Measurements from ENCODE around the gene DPYD.

DPYD gene

DNA sequence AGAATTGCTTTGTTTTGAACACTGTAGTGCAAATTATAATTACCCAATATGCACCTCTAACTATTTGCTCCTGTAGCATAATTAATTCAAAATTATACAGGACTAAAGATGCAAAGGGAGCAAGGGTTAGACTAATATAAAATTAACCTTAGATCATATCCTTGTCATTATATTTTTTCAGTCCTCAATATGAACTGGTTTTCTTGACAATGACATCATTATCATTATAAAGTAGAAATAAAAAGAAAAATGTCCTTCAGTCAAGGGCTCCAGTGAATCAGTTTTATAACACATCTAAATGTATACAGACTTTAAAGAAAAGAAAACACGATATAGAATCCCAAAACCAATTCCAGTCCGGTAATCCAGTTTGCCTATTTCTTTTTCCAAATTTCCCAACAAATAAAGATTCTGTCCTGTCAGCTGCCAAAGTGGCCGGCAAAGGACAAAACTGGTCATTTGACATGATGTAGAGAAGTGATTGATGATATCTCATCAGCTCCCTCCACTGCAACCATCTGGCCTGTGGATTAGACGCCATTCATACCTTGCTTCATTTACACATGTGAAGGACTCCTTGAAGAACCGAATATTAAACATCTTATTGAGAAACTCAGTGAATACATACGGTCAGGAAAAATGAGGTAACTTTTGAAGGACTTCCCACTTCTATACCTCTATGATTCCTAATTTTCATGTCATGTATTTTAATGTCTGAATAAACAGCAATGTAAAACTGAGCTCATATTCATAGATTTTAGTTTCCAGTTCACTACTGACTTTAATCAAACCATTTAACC, 15.5 kb downstream of the DPYD start:
- no peaks in the 10 kb centered on the region for H3K9me3 Mint-ChIP-seq
- TF ChIP-seq, protein P1, sequence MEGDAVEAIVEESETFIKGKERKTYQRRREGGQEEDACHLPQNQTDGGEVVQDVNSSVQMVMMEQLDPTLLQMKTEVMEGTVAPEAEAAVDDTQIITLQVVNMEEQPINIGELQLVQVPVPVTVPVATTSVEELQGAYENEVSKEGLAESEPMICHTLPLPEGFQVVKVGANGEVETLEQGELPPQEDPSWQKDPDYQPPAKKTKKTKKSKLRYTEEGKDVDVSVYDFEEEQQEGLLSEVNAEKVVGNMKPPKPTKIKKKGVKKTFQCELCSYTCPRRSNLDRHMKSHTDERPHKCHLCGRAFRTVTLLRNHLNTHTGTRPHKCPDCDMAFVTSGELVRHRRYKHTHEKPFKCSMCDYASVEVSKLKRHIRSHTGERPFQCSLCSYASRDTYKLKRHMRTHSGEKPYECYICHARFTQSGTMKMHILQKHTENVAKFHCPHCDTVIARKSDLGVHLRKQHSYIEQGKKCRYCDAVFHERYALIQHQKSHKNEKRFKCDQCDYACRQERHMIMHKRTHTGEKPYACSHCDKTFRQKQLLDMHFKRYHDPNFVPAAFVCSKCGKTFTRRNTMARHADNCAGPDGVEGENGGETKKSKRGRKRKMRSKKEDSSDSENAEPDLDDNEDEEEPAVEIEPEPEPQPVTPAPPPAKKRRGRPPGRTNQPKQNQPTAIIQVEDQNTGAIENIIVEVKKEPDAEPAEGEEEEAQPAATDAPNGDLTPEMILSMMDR (IDR thresholded peaks at IDR 0.05): no peak
- H3K27ac Mint-ChIP-seq: no peak overlapping the region
- H3K27me3 Mint-ChIP-seq (ENCODE audit: low read depth, poor library complexity): no peaks in the 10 kb centered on the region
- no peak overlapping the region for H3K4me3 Mint-ChIP-seq
- H3K36me3 Mint-ChIP-seq (ENCODE audit: low read depth): no peaks in the 10 kb centered on the region
- no peaks in the 10 kb centered on the region for H3K4me1 Mint-ChIP-seq
- no peak for DNase-seq

DNA sequence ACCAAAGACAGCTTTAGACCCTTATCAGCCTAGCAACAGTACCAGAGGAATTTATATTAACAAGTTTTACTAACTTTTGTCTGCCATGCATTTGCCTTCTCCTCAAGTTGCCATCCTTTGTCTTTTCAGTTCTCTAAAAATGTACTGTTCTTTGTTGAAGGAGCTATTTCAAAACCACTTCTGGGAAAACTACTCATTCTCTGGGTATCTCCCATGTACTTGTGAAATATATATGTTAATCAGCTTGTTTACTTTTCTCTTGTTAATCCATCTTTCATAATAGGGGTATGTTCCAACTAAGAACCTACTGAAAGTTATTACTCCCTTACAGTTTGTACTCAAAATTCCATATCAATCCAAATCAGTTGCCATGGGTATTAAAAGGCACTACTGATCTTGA, 16.3 kb downstream of the DPYD start:
- no peak for DNase-seq
- TF ChIP-seq, protein P1 (IDR thresholded peaks at IDR 0.05): no peak
- no peaks in the 10 kb centered on the region for H3K4me1 Mint-ChIP-seq
- no peak overlapping the region for H3K27ac Mint-ChIP-seq
- no peaks in the 10 kb centered on the region for H3K27me3 Mint-ChIP-seq (ENCODE audit: low read depth, poor library complexity)
- H3K9me3 Mint-ChIP-seq: no peaks in the 10 kb centered on the region
- no peaks in the 10 kb centered on the region for H3K36me3 Mint-ChIP-seq (ENCODE audit: low read depth)
- no peak overlapping the region for H3K4me3 Mint-ChIP-seq

DNA sequence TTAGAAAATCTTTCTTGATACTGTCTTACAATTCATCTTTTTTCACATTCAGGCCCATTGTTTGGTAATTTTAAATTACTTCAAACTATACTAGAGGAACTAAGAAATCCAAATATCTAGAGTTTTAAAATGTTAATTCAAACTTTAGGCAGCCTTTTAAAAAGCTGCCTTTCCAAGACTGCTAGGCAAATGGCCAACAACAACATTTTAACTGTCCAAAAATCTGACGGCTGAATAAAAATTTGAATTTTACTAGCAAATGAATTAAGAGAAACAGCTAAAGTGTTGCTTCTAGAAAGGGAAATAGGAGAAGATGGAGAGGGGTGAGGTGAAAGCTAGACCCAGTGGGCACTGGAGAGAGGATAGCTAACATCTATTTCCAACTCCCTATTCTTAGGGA, 17.2 kb downstream of the DPYD start:
- Mint-ChIP-seq H3K27me3 (ENCODE audit: low read depth, poor library complexity) (no peaks in the 10 kb centered on the region), H3K4me3 (no peak overlapping the region), H3K27ac (no peak overlapping the region), H3K4me1 (no peaks in the 10 kb centered on the region), H3K9me3 (peaks cover 3% of the 10 kb centered on the region), H3K36me3 (ENCODE audit: low read depth) (no peaks in the 10 kb centered on the region)
- DNase-seq: no peak
- TF ChIP-seq, protein P1 (IDR thresholded peaks at IDR 0.05): no peak

DNA sequence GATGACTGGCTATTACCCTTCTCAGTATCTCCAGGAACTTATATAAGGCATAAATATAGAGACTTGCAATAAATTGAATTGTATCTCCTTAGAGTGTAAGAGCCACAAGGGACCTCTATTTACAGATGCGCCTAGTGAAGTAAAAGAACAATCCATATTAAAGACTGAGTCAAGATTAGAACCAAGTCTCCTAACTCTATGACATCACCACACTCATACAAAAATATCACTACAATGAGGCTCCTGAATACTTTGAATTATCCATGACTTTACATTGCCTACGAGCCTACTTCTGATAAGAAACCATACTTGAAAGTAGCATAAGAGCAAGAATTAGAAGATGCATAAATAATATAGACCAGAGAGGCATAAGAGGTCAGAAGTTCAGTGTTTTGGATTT, 18.8 kb downstream of the DPYD start:
- TF ChIP-seq, protein P1 (IDR thresholded peaks at IDR 0.05): no peak
- peaks cover 8% of the 10 kb centered on the region for H3K9me3 Mint-ChIP-seq
- H3K36me3 Mint-ChIP-seq (ENCODE audit: low read depth): no peaks in the 10 kb centered on the region
- no peak overlapping the region for H3K4me3 Mint-ChIP-seq
- no peak for DNase-seq
- no peak overlapping the region for H3K27ac Mint-ChIP-seq
- no peaks in the 10 kb centered on the region for H3K4me1 Mint-ChIP-seq
- H3K27me3 Mint-ChIP-seq (ENCODE audit: low read depth, poor library complexity): no peaks in the 10 kb centered on the region

DNA sequence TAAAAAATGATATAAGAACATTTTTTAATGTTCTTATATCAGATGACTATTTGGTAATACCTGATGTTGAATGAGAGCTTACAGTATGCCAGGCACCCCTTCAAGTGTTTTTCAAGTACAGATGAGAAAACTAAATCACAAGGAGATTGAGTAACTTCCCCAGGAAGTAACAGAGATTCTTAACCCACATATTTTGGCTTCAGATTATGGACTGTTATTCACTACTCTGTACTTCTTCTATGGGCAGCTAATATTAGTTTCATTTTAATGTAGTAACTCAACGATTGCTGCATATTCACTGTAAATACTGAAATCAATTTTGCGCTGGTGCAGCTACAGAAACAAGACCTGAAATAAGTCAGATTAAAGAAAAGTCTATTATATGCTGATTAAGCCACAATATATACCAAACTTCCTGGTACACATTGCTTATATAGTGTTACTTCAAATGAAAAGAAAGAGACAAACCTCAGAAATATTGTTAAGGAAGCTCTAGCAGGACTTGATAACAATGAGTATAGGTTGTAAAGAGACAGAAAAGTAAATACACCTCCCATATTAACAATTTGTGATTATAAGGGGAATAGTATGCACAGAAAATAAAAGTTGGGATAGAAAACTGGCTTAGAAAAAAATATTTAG, 19.7 kb downstream of the DPYD start:
- Mint-ChIP-seq H3K27me3 (ENCODE audit: low read depth, poor library complexity) (no peaks in the 10 kb centered on the region), H3K36me3 (ENCODE audit: low read depth) (no peaks in the 10 kb centered on the region), H3K4me1 (no peaks in the 10 kb centered on the region), H3K4me3 (no peak overlapping the region), H3K9me3 (peaks cover 8% of the 10 kb centered on the region), H3K27ac (no peak overlapping the region)
- DNase-seq: no peak
- TF ChIP-seq, protein P1 (IDR thresholded peaks at IDR 0.05): no peak

DNA sequence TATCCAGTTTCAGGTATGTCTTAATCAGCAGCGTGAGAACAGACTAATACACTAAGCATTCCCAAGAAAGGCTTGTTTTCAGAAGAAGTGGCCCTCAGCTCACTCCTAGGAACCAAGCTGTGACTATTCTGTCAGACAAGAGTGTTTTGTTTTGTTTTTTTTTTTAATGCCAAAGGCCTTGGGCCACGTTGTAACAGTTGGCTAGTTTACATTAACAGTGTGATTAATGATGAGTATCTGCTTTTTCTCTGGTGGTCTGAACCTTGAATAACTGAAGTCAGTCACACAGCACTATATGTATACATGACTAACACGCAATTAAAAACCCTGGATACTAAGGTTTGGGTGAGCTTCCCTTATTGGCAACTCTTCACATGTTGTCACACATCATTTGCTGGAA, 21.9 kb downstream of the DPYD start:
- H3K27me3 Mint-ChIP-seq (ENCODE audit: low read depth, poor library complexity): no peaks in the 10 kb centered on the region
- no peak overlapping the region for H3K27ac Mint-ChIP-seq
- peaks cover 8% of the 10 kb centered on the region for H3K9me3 Mint-ChIP-seq
- TF ChIP-seq, protein P1 (IDR thresholded peaks at IDR 0.05): no peak
- H3K36me3 Mint-ChIP-seq (ENCODE audit: low read depth): no peaks in the 10 kb centered on the region
- no peak for DNase-seq
- H3K4me3 Mint-ChIP-seq: no peak overlapping the region
- no peaks in the 10 kb centered on the region for H3K4me1 Mint-ChIP-seq

All from nephron progenitor cell (in vitro differentiated cells).